Erythroblast (primary cell): ENCODE data around the gene SCD5.

Source experiments
- GATA1 ChIP-seq: IDR thresholded peaks from 2 replicates; pipeline ENCODE4 v1.6.1; 2011; ENCODE audit warnings: low read depth, mild to moderate bottlenecking, control low read depth, low read length, moderate library complexity
- POLR2A ChIP-seq: IDR thresholded peaks from 2 replicates; pipeline ENCODE4 v1.6.1; 2011; ENCODE audit warnings: mild to moderate bottlenecking, low read length

GRCh38 chr4:82629238-82630000 is 169.2 kb downstream of the SCD5 start:
- TF ChIP-seq POLR2A (no peak), GATA1 (no peak)
